Spinal cord (tissue), 10 donors: ENCODE data around the gene TMEM91. TPM values are rescaled to one million over a fixed set of nuclear protein-coding genes. Genes with fewer than 3 reads are reported as not detected.

Experiments used
- DNase-seq, 6 donors: peaks; one replicate each; pipeline versions ENCODE4 v3.0.0 to v3.0.0-alpha.2; 2013 to 2015; ENCODE audit warnings: low spot score in 6 of 6, low read depth in 4 of 6
- H3K27ac ChIP-seq: one replicate; pipeline ENCODE4 v1.5.1; 2013; ENCODE audit warnings: low read depth, low read length, control low read depth
- H3K27me3 ChIP-seq: one replicate; pipeline ENCODE4 v1.6.1; 2013; ENCODE audit warnings: low read length; ENCODE audit not compliant: control insufficient read depth, insufficient read depth
- H3K36me3 ChIP-seq: one replicate; pipeline ENCODE4 v1.6.1; 2013; ENCODE audit warnings: low read length; ENCODE audit not compliant: control insufficient read depth, insufficient read depth
- H3K4me1 ChIP-seq: one replicate; pipeline ENCODE4 v1.6.1; 2013; ENCODE audit warnings: low read length; ENCODE audit not compliant: control insufficient read depth, insufficient read depth
- H3K4me3 ChIP-seq: one replicate; pipeline ENCODE4 v1.5.1; 2013; ENCODE audit warnings: low read depth, low read length, control low read depth
- H3K9me3 ChIP-seq: one replicate; pipeline ENCODE4 v1.6.1; 2013; ENCODE audit warnings: low read length; ENCODE audit not compliant: control insufficient read depth, insufficient read depth
- WGBS: methylation state at CpG from one replicate; pipeline ENCODE4 v1.1.5; 2013; ENCODE audit warnings: missing lambda C conversion rate; ENCODE audit not compliant: insufficient coverage; 5-methylcytosine and 5-hydroxymethylcytosine counted together
- polyA plus RNA-seq, 2 donors: library from polyadenylated mRNA; unstranded; fragments of 120-200 nt; gene quantifications; one replicate each; pipeline ENCODE4 v1.2.1, GENCODE V29; 2013; ENCODE audit not compliant: insufficient read length in 2 of 2
- total RNA-seq, 2 donors: library from RNA; depleted of rRNA in 1 of 2; stranded (reverse); fragments of 120-200 nt in 1 of 2; fragments of >200 nt in 1 of 2; gene quantifications; one replicate each; pipeline versions ENCODE4 v1.2.3 to v1.2.4, GENCODE V29; 2013 to 2014
- donor health status: healthy.

The TMEM91 gene
- total and polyA plus RNA-seq, 4 donors = 8.1 to 37.5 (median 26.8) TPM

DNA sequence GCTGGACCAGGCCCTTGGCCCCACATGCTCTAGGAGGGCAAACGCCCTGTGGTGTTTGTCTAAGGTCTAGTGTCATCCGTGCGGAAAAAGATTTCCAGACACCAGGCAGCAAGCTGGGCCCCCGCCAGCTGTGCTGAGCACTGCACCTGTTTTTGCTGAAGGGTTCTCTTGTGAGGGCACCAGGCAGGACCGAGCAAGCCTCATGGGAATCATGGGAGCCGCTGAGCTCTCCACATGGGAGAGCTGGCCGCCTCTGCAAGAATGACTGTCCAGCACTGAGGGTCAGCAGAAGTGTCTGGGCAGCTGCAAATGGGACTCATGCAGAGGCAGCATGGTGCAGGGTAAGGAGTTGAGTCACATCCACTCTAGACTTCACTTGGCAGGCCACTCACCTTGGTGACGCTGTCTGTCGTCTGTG, 38.8 kb downstream of the TMEM91 start:
- Histone ChIP-seq H3K36me3 (peaks cover 91% of the 10 kb centered on the region), H3K4me1 (peaks cover 15% of the 10 kb centered on the region), H3K27me3 (no peaks in the 10 kb centered on the region), H3K9me3 (no peaks in the 10 kb centered on the region), H3K27ac (no peak overlapping the region), H3K4me3 (no peak overlapping the region)
- 79% methylated on average over 7 of the region's 9 CpGs for WGBS
- DNase-seq = no peak

DNA sequence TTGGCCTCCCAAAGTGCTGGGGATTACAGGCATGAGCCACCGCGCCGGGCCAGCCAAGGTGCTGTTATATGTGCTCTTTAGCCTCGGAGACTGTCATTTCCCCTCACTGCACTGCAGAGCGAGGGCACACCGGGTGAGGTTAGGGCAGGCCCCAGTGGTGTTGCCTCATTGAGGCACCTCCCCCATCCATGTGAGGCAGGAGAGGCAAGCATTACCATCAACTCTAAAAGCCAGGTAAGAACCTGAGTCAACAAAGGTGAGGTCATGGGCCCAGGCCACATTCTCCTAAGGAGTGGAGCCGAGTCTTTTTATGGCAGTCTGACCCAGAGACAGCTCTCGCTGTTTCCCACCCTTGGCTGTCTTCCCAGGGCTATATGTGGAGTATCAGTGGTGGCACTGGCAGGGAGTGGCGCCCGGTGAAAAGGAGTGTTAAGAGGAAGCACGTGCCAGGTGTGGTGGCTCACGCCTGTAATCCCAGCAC, 39.9 kb downstream of the TMEM91 start:
- H3K36me3 ChIP-seq = peaks cover 91% of the 10 kb centered on the region
- no peak for DNase-seq
- 99% methylated on average over 12 of the region's 12 CpGs for whole genome bisulfite sequencing
- H3K9me3 ChIP-seq = no peaks in the 10 kb centered on the region
- no peak overlapping the region for H3K4me3 ChIP-seq
- H3K27me3 ChIP-seq = no peaks in the 10 kb centered on the region
- no peak overlapping the region for H3K27ac ChIP-seq
- H3K4me1 ChIP-seq = peaks cover 10% of the 10 kb centered on the region

DNA sequence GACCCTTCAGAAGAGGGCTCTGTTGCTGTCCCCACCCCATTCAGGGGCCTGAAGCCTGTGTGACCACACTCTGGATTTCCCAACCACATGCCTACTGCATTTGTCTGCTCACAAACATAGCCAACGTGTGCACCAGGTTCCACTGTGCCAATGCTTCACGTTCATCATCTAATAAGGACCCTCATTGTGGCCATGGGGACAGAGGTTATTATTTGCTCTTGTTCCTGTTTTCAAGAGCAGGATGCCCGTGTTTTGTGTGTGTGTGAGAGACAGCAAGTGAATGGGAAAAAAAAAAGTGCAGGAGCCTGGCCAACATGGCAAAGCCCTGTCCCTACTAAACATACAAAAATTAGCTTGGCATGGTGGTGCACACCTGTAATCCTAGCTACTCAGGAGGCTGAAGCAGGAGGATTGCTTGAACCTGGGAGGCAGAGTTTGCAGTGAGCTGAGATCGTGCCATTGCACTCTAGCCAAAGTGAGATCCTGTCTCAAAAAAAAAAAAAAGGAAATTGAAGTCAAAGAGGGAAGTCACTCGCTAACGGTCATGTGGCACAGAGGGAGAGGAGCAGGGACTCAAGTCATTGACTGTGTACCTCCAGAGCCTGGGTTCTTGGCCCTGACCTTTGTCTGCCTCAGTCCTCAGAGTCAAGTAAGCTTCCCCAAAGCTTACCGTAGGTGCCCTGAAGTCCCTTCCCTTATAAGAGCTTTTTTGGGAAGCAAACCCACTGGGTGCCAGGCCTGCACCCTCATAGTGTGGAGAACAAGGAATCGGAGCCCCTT, 44.0 kb downstream of the TMEM91 start:
- no peaks in the 10 kb centered on the region for H3K4me1 ChIP-seq
- DNase-seq = no peak
- WGBS = 94% methylated on average over 6 of the region's 8 CpGs
- H3K27me3 ChIP-seq = no peaks in the 10 kb centered on the region
- no peak overlapping the region for H3K4me3 ChIP-seq
- H3K36me3 ChIP-seq = peaks cover 96% of the 10 kb centered on the region
- H3K27ac ChIP-seq = no peak overlapping the region
- no peaks in the 10 kb centered on the region for H3K9me3 ChIP-seq

DNA sequence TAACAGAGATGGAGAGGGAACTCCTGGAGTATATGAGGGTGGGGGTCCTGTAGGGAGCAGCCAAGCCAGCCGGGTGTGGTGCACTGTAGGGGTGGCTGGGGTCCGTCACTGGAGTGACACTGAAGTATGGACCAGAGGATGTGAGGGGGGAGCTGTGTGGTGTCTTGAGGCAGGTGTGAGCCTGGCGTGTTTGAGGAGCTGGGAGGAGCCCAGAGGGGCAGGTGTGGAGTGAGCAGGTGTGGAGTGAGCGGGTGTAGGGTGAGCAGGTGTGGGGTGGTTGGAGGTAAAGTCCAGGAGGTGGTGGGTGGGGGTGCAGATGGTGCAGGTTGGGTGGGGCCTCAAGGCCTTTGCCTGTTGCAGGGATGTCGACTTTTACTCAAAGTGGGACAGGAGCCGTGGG, 45.0 kb downstream of the TMEM91 start:
- no peaks in the 10 kb centered on the region for H3K9me3 ChIP-seq
- peaks cover 96% of the 10 kb centered on the region for H3K36me3 ChIP-seq
- DNase-seq = no peak
- WGBS = 89% methylated on average over 6 of the region's 6 CpGs
- no peak overlapping the region for H3K27ac ChIP-seq
- H3K4me3 ChIP-seq = no peak overlapping the region
- H3K4me1 ChIP-seq = no peaks in the 10 kb centered on the region
- H3K27me3 ChIP-seq = no peaks in the 10 kb centered on the region

DNA sequence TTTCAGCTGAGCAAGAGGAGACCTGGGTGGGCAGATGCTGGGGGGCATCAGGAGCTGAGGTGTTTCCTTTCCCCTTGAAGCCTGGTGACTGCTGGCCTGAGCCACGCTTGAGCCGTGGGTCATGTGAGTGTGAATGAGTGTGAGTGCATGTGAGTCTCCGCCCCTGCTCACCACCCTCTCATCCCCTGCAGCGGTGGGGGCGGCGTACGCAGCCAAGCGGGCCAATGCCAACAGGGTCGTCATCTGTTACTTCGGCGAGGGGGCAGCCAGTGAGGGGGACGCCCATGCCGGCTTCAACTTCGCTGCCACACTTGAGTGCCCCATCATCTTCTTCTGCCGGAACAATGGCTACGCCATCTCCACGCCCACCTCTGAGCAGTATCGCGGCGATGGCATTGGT, 45.6 kb downstream of the TMEM91 start:
- no peak overlapping the region for H3K4me3 ChIP-seq
- no peaks in the 10 kb centered on the region for H3K4me1 ChIP-seq
- no peaks in the 10 kb centered on the region for H3K9me3 ChIP-seq
- DNase-seq = no peak
- WGBS = 96% methylated on average over 17 of the region's 20 CpGs
- no peaks in the 10 kb centered on the region for H3K27me3 ChIP-seq
- peaks cover 95% of the 10 kb centered on the region for H3K36me3 ChIP-seq
- H3K27ac ChIP-seq = no peak overlapping the region

DNA sequence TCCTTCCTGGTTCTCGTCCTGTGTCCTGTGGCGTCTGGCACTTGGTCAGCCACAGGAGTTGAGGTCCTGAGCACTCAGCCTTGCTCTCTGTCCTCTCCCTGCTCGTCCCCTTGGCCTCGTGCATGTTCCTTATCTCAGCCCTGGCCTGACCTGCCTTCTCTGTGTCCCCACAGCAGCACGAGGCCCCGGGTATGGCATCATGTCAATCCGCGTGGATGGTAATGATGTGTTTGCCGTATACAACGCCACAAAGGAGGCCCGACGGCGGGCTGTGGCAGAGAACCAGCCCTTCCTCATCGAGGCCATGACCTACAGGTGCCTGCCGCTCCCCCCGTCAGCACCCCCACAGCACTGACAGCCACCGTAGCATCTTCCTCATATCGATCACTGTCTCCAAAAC, 46.1 kb downstream of the TMEM91 start:
- H3K9me3 ChIP-seq = no peaks in the 10 kb centered on the region
- 91% methylated on average over 16 of the region's 18 CpGs for WGBS

DNA sequence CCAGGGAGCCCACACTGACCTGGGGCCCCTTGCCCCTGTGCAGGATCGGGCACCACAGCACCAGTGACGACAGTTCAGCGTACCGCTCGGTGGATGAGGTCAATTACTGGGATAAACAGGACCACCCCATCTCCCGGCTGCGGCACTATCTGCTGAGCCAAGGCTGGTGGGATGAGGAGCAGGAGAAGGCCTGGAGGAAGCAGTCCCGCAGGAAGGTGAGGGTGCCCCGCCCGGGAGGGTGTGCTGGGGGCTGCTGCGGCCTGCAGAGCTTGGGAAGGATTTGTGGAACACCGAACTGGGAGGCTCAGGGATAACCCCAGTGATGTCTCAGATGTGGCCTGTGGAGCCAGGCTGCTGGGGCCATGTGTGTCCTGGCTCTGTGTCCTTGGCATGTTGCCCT, 46.6 kb downstream of the TMEM91 start:
- Histone ChIP-seq H3K36me3 (peaks cover 90% of the 10 kb centered on the region), H3K27me3 (no peaks in the 10 kb centered on the region), H3K4me3 (no peak overlapping the region), H3K4me1 (peaks cover 3% of the 10 kb centered on the region), H3K9me3 (no peaks in the 10 kb centered on the region), H3K27ac (no peak overlapping the region)
- WGBS = 93% methylated on average over 12 of the region's 12 CpGs
- no peak for DNase-seq

More for the DNA sequence above, 46.1 kb downstream of the TMEM91 start:
- H3K36me3 ChIP-seq = peaks cover 93% of the 10 kb centered on the region
- no peaks in the 10 kb centered on the region for H3K27me3 ChIP-seq
- H3K27ac ChIP-seq = no peak overlapping the region
- H3K4me3 ChIP-seq = no peak overlapping the region
- no peaks in the 10 kb centered on the region for H3K4me1 ChIP-seq
- no peak for DNase-seq

DNA sequence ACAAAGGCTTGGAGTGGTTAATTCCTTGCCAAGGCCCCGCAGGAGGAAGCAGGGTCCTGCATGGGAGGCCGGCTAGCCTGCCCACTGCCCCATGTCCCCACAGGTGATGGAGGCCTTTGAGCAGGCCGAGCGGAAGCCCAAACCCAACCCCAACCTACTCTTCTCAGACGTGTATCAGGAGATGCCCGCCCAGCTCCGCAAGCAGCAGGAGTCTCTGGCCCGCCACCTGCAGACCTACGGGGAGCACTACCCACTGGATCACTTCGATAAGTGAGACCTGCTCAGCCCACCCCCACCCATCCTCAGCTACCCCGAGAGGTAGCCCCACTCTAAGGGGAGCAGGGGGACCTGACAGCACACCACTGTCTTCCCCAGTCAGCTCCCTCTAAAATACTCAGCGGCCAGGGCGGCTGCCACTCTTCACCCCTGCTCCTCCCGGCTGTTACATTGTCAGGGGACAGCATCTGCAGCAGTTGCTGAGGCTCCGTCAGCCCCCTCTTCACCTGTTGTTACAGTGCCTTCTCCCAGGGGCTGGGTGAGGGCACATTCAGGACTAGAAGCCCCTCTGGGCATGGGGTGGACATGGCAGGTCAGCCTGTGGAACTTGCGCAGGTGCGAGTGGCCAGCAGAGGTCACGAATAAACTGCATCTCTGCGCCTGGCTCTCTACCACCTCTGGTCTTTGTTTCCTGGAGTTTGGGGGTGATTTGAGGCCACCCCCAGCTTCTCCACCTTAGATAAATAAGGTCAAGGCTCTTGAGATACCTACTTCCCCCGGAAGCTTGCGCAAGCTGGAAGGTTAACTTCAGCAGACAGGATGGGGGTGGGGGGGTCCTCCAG, 48.2 kb downstream of the TMEM91 start:
- H3K4me1 ChIP-seq = peaks cover 8% of the 10 kb centered on the region
- H3K9me3 ChIP-seq = no peaks in the 10 kb centered on the region
- no peak for DNase-seq
- H3K27ac ChIP-seq = no peak overlapping the region
- H3K4me3 ChIP-seq = no peak overlapping the region
- WGBS = 93% methylated on average over 18 of the region's 21 CpGs
- H3K27me3 ChIP-seq = no peaks in the 10 kb centered on the region
- H3K36me3 ChIP-seq = peaks cover 84% of the 10 kb centered on the region

DNA sequence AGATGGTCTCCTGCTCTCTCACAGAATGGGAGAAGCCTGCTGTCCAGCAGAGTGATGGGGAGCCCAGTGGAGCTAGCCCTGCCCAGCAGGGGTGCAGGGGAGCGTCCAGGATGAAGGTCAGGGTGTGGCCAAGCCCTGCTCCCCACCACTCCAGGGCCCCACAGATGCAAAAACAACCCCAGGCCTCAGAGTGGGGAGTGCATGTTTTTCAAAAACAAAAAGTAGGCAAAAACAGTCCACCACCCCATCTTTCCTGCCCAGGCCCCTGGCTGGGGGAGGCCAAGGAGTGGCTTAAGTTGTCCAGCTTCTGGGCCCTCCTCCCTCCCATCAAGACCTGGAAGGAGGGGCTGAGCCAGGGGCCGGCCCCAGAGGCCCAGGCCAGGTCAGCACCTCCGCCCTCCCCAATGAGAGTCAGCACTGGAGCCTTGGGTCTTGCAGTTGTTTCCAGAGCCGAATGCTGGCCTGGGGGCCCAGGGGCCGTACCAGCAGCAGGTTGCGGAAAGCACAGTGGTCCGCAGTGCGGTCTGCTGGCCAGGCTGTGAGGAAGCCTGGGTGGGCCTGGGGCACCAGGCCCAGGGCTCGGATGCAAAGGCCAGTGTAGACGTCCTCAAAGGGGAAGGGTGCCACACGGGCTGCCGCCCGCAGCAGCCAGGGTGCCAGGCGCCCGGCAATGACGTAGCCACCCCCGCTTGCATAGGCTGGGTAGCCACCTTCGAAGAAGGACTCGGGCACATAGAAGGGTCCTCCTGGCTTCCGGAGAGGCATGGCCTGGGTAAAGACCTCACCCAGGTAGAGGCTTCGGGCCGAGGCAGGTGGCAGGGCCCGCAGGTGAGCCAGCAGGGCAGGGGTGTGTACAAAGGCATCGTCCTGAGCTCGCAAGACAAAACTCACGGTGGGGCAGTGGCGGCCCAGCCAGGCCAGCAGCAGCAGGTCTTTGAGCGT, 49.1 kb downstream of the TMEM91 start:
- peaks cover 76% of the 10 kb centered on the region for H3K36me3 ChIP-seq
- DNase-seq = no peak
- no peak overlapping the region for H3K4me3 ChIP-seq
- H3K27me3 ChIP-seq = no peaks in the 10 kb centered on the region
- 93% methylated on average over 27 of the region's 28 CpGs for WGBS
- no peak overlapping the region for H3K27ac ChIP-seq
- H3K9me3 ChIP-seq = no peaks in the 10 kb centered on the region
- H3K4me1 ChIP-seq = peaks cover 8% of the 10 kb centered on the region
